ENCODE results near the gene PARVB.

DNA sequence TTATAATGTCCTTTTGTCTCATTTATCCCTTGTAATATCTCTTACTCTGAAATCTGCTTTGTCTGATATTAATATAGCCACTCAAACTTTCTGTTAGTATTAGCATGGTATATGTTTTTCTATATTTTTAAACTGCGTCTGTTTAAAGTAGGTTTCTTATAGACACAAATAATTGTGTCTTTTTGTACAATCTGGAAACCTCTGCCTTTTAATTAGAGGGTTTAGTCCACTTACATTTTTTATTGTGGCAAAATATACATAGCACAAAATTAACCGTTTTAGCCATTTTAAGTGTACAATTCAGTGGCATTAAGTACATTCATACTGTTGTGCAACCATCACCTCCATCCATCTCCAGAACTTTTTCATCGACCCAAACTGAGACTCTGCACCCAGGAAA, 185.2 kb downstream of the PARVB start:
- TF ChIP-seq ZNF274 (IDR thresholded peaks at IDR 0.05; ENCODE audit: borderline replicate concordance, extremely low read depth, low read length), result no peak
- TF ChIP-seq, protein P1, sequence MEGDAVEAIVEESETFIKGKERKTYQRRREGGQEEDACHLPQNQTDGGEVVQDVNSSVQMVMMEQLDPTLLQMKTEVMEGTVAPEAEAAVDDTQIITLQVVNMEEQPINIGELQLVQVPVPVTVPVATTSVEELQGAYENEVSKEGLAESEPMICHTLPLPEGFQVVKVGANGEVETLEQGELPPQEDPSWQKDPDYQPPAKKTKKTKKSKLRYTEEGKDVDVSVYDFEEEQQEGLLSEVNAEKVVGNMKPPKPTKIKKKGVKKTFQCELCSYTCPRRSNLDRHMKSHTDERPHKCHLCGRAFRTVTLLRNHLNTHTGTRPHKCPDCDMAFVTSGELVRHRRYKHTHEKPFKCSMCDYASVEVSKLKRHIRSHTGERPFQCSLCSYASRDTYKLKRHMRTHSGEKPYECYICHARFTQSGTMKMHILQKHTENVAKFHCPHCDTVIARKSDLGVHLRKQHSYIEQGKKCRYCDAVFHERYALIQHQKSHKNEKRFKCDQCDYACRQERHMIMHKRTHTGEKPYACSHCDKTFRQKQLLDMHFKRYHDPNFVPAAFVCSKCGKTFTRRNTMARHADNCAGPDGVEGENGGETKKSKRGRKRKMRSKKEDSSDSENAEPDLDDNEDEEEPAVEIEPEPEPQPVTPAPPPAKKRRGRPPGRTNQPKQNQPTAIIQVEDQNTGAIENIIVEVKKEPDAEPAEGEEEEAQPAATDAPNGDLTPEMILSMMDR (IDR thresholded peaks at IDR 0.05; ENCODE audit: control extremely low read depth in 1 of 3, insufficient read depth in 1 of 3, low read depth in 1 of 3, low read length in 3 of 3), result no peak
- TF ChIP-seq SIX5 (IDR thresholded peaks at IDR 0.05; ENCODE audit: low read depth, low read length), result no peak
- no peak for TF ChIP-seq RAD21 (IDR thresholded peaks at IDR 0.05 in 1 of 2, conservative IDR thresholded peaks at IDR 0.05 in 1 of 2; ENCODE audit: low read depth in 2 of 2, low read length in 2 of 2)
- TF ChIP-seq SIRT6 (IDR thresholded peaks at IDR 0.05; ENCODE audit: low read length), result no peak
- TF ChIP-seq JUN (IDR thresholded peaks at IDR 0.05; ENCODE audit: low read depth, low read length), result no peak
- TF ChIP-seq CEBPB (IDR thresholded peaks at IDR 0.05; ENCODE audit: low read depth, low read length), result no peak
- TF ChIP-seq POLR2A (IDR thresholded peaks at IDR 0.05; ENCODE audit: control extremely low read depth in 1 of 2, low read depth in 2 of 2, low read length in 2 of 2), result no peak
- TF ChIP-seq, protein P2, sequence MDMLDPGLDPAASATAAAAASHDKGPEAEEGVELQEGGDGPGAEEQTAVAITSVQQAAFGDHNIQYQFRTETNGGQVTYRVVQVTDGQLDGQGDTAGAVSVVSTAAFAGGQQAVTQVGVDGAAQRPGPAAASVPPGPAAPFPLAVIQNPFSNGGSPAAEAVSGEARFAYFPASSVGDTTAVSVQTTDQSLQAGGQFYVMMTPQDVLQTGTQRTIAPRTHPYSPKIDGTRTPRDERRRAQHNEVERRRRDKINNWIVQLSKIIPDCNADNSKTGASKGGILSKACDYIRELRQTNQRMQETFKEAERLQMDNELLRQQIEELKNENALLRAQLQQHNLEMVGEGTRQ (IDR thresholded peaks at IDR 0.05; ENCODE audit: low read length), result no peak
